ENCODE measurements around the gene SSBP3.

DNA sequence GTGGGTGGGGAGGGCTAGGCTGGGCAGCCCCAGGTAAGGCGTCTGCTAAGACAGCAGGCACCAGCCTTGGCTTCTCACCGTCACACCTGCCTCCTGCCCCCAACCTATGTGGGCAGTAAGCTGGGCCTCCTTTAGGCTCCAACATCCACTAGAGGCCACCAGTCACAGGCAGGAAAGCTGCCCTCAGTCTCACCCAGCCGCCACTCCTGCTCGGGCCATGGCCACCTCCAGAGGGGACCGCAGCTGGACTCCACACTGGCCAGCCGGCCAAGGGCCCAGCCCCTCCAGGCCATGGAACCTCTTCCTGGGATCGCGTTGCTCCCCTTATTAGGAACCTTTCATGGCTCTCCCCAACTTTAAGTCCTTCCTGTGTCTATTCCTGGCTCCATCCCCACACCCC, 131.7 kb downstream of the SSBP3 start:
- TF ChIP-seq, protein P1, sequence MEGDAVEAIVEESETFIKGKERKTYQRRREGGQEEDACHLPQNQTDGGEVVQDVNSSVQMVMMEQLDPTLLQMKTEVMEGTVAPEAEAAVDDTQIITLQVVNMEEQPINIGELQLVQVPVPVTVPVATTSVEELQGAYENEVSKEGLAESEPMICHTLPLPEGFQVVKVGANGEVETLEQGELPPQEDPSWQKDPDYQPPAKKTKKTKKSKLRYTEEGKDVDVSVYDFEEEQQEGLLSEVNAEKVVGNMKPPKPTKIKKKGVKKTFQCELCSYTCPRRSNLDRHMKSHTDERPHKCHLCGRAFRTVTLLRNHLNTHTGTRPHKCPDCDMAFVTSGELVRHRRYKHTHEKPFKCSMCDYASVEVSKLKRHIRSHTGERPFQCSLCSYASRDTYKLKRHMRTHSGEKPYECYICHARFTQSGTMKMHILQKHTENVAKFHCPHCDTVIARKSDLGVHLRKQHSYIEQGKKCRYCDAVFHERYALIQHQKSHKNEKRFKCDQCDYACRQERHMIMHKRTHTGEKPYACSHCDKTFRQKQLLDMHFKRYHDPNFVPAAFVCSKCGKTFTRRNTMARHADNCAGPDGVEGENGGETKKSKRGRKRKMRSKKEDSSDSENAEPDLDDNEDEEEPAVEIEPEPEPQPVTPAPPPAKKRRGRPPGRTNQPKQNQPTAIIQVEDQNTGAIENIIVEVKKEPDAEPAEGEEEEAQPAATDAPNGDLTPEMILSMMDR (IDR thresholded peaks at IDR 0.05; ENCODE audit: borderline replicate concordance, extremely low read depth, low read length, poor library complexity, severe bottlenecking): no peak
- TF ChIP-seq EZH2 (IDR thresholded peaks at IDR 0.05; ENCODE audit: borderline replicate concordance, low read depth, low read length, severe bottlenecking): no peak

Data from DND-41 (cell line).